ENCODE measurements around the gene GLIS1. TPM values are rescaled to one million over a fixed set of nuclear protein-coding genes. Genes with fewer than 3 reads are reported as not detected.

The GLIS1 gene
- total RNA-seq, 1 donor from 2014 or later, result 2.1 TPM

DNA sequence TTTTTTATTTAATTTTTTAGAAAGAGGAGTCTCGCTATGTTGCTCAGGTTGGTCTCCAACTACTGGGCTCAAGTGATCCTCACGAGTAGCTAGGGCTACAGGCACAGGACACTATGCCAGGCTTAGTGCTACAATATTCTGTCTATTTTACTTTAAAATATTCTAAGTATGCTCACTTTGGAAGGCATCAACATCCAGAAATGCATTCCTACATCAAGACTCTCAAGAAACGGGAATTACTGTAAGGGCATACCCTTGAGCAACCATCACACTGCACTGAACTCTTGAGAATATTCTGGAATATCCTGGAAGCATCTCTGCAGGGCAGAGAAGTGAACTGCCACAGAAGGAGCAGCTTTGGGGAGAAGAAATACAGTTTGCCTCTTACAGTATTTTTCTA lies 280.3 kb downstream of the GLIS1 start:
- no peak for DNase-seq (ENCODE audit: low spot score)

Other genes with a start within 250 kb of the GLIS1 start
- gene NDC1, start 99.1 kb upstream of the GLIS1 start, total RNA-seq, result 7.9 TPM
- gene YIPF1, start 150.6 kb upstream of the GLIS1 start, total RNA-seq, result 22.3 TPM
- not detected for gene DIO1, start 155.0 kb upstream of the GLIS1 start, total RNA-seq
- 17.2 TPM for gene IFT25, start 206.5 kb upstream of the GLIS1 start, total RNA-seq
- gene LRRC42, start 207.2 kb upstream of the GLIS1 start, total RNA-seq, result 18.0 TPM